Left renal cortex interstitium (tissue), 4 donors: Measurements from ENCODE around the gene RGL1. TPM values are rescaled to one million over a fixed set of nuclear protein-coding genes. Genes with fewer than 3 reads are reported as not detected.

Experiments used
- DNase-seq, 4 donors: peaks; one replicate each; pipeline ENCODE4 v3.0.0-alpha.2; 2013; ENCODE audit warnings: low read depth in 4 of 4, low spot score in 2 of 4, missing footprints in 1 of 4
- polyA plus RNA-seq, 4 donors: library from polyadenylated mRNA; unstranded; fragments of 120-200 nt; gene quantifications; one replicate each; pipeline ENCODE4 v1.2.1, GENCODE V29; 2013; ENCODE audit not compliant: insufficient read length in 4 of 4

RGL1 gene
- polyA plus RNA-seq, 4 donors, result 49.2 to 58.2 (median 51.3) TPM

DNA sequence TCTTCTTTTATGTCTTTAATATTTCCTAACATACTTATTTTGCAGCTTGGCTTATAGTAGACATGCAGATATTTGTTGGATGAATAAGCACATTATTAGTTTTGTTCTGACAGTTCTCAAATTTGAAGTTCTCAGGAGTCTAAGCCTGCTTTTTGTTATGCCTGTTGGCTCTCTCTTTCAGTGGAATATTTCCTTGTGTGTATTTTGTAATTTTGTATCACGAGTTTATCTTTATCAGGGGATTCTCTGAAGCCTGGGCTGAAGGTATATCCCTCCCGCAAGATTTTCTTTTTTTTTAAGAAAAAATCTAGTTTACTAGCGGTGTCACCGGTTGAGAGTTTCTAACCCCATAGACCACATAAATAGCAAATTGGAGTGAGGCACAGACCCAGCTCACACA lies 105.9 kb downstream of the RGL1 start:
- no peak for DNase-seq

DNA sequence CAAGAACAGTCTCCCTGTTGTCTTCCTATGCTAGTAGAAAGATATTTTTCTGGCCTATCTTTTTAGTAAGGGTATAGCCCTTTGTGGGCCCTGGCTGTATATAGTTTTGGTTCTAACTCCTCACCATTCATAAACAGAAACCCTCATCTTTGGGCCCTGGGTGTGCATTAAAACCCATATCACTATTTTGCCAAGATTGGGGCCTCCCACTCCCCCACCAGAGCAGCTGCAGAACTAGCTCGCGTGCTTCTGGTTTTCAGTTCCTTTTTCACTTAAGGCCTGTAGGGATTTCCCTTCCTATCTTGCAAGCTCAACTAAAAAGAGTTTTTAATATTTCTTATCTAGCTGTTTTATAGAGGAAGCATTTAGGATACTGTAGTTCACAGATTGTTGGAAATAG lies 106.4 kb downstream of the RGL1 start:
- no peak for DNase-seq

DNA sequence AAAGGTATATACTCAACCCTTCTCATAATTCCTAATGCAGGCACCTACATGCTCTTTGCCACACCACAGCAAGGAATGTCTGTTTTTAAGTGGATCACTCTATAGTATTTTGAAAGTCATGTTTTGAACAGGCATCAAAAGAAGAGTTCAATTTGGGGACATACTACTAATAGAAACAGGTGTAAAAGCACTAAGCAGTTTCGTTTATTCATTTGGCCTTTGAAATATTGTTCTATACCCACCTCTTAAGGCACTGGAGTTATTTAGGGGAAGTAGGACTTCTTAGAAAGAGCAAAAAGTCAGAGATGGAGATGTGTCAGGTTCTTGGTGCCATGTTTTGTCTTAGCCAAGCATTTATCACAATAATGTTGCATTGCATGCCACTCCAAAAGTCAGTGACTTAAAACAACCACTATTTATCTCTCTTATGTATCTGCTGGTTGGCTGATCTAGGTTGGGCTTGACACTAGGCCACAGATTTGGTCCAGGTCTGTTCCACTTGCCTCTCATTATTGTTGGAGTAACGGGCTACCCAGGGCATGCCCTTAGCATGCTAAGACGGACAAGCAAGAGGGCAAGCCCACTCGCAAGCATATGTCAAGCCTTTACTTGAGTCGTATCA lies 107.5 kb downstream of the RGL1 start:
- DNase-seq, result no peak

DNA sequence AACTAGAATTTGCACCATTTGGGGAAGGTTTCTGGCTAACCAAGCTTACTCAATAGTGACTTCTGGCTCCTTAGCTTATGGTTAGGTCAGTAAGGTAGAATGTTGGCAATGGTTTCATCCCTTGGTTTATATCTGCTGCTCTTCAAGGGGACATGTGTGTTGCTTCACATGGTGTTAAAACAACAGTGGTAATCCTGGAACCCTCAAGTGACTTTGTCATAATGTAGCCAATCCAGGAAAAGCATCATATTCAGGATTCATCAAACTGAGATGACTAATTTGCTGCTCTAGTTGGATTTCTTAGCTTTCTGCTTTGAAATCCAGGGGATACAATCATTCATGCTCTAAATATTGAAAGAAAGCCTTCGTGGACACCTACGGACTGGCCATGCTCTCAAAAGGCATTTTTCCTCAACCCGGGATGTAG lies 108.7 kb downstream of the RGL1 start:
- DNase-seq, result no peak

DNA sequence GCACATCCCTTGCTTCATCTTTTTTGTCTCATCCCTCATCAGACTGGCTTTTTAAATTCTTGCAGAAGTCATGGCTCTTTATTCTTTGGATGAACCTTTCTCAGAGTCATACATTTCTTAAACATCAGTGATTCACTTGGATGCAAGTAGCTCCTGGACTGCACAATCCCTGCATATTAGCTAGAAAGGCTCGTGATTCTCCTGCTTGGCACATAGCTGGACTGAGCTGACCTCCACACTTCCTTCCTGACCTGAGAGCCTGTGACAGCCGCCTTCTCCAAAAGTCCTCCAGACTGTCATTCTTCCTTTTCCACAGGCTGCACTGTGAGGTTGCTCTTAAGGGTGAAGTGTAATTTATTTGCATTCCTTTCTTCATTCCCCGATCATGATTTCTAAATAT lies 109.4 kb downstream of the RGL1 start:
- no peak for DNase-seq

DNA sequence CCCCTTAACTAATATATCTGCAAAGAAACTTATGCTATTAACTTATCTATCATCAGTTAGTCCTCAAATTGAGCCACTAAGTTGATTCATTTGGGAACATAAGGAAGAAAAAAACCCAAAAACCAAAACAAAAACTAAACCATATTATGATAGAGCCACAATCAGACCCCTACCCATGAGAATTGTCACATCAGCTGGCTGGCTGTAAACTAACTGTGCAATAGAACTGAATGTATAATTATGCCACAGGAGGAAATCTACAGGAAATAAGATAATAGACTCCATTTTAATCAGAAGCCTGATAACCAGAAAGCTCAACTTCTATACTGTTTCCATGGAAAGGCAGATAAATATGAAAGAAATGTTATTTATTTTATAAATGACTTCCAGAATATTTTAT lies 110.0 kb downstream of the RGL1 start:
- DNase-seq, result no peak

DNA sequence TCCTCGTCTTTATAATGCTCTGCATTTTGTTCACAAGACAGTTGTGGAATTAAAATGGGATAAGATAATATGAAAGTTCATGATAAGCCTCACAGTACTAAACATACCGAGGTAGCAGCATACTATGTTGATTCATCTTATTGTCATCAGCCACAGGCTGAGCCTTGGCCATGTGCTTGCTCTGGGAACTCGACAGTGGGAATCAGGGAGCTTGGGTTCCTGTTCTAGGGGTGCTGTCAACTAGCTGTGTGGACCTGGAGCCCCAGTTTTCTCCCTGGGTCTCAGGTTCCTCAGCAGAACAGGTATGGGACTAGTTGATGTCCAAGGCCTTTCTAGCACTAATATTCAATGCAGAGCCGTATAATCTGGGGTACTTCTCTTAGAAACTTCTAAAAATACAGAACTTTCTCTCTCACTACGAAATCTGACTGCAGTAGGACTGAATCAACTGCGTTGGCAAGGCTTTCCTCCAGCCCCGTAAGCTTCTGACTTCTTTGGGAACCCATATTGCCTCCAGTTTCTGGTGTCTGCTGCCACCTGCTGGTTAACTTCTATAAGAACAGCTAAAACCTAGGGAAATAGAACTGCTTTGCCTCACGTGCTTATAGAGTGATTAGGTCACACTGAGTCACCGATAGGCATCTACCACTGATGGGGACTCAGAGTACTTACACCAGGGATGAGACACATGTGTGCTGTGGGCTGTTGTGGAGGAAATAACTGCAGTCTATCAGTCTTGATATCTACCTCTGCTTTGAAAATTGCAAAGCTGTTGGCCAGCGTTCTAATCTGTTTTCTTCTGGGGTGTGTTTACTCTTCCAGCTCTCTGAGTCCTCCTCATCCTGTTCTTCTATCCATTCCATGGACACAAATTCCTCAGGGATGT lies 110.9 kb downstream of the RGL1 start:
- DNase-seq, result peak; percentile 55 to 78 (median 70)

DNA sequence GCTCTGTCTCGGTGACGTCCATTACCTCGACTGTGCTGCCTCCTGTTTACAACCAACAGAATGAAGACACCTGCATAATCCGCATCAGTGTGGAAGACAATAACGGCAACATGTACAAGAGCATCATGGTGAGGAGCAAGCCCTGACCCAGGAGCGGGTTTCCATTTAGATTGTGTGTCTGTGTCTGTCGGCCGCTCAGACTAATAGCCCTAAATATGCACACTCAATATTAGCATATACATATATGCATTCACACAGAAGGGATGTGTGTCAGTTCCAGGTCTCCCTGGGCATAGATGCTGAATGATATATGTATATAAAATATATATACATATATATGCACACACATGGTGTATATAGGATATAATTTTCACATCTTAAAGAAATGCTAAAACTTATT lies 111.7 kb downstream of the RGL1 start:
- no peak for DNase-seq

DNA sequence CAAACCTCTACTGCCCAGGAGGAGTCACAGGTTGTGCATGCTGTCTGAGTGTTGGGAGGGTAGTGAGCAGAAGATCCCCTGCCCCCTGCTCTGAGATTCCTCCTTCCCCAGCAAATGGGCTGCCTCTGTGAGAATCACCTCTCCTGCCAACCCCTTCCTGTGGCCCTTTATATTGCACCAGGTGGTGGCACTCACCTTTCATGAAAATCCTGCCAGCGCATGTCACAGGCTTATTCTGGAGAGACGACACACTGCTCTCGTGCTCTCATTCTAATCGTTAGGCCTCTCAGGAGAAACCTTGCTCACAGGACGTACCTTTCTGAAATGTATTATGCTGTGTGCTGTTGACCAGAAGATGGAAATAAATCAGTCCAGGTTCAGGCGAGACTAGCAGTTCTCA lies 113.7 kb downstream of the RGL1 start:
- no peak for DNase-seq

DNA sequence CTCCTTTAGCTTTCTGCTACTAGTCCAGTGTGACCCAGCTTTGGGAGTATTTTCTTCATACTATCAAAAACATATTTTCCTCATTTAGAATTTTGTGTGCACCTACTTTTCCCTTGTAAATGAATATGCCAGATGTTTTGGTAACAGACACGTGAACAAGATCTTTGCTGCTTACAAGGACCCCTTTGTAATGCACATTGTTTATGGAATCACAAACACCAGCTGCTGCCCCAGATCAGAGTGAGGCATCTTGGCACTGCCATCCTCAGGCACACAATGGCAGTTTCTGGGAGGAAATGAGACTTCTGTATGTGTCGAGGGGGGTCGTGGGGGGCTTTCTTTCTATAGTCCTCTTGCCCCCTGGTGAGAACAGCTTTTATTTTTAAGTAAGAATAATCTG lies 115.7 kb downstream of the RGL1 start:
- DNase-seq, result no peak

DNA sequence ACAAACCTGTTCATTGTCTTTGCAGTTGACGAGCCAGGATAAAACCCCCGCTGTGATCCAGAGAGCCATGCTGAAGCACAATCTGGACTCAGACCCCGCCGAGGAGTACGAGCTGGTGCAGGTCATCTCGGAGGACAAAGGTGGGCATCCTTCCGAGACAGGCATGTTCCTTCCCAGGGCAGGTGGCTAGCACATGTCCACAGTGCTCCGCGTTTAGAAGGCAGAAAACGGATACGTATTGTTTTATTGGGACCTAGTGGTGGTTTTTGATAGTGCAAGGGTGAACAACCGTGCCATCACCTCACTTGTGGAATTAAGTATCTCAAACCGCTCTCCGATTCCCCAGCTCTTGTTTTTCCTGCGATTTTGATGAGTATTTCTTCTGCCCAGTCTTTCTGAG lies 117.3 kb downstream of the RGL1 start:
- no peak for DNase-seq

DNA sequence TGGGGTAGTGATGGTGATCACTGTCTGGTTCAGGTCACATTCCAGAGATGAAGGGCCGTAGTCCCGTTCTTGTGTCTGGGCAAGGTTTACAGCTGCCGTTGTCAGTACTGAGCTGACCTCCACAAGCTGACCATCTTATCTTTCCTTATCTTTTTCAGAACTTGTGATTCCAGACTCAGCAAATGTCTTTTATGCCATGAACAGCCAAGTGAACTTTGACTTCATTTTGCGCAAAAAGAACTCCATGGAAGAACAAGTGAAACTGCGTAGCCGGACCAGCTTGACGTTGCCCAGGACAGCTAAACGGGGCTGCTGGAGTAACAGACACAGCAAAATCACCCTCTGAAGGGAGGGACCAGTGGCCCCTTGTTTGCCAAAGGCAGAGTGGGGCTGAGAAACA lies 121.0 kb downstream of the RGL1 start:
- DNase-seq, result no peak

DNA sequence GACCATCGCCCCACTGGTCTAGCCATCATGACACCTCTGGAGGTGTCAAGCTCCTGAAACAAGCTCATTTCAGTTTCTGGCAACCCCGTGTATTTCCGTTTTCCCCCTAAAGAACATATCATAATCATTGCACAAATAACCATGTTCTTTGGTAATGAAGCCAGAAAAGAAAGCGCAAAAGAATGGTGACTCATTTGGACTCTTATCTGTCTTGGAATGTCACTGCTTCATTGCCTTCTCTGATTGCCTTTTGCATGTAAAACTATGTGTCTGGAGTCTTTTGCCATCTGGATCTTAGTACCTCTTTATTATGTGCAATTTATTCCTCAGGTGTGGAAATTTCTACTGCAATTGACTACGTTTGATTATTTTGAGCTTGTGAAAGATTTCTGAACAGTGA lies 122.1 kb downstream of the RGL1 start:
- DNase-seq, result no peak

DNA sequence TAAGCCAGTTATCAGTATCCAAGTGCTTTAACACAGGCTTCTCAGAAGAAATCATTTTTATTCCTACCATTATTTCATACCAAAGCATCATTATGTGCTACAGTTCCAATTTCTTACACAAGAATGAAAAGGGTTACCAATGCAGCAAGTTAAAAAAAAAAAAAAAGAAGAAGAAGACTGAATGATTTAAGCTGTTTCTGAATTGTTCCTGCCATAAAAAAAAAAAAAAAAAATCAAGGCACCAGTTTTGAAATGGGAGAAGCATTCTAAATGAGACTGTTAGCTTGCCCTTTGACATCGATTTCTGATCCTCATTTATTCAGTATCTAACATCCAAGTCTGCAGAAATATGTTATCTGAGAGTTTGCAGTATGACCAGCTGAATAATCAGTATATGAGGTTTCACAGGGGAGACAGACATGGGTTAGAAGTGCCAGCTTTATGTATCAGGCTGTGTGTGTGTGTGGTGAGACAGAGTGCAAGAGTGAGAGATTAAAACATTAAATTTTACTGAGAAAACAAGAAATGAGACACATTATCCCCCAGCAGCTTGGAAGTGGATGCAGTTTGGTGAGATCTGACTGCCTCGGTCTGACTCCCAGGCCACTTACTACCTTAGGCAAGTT lies 126.8 kb downstream of the RGL1 start:
- DNase-seq, result no peak

DNA sequence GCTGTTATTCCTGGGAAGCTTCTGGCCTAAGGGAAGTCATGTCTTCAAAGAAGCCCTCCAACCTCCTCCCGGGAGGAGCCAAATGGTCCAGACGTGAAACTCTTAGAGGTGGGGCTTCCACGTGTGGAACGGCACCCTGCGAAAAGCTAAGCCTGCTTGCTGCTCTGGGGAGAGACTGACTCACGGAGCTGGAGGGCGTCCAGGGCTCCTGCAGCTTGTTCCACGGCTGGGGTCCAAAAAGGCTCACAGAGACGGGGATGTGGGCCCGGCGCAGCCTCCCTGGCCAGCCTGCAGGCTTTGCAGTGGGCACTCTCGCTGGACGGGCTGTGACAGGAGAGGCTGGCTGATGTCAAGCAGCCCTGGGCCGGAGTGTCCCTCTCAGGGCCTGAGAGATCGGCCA lies 127.5 kb downstream of the RGL1 start:
- DNase-seq, result no peak

DNA sequence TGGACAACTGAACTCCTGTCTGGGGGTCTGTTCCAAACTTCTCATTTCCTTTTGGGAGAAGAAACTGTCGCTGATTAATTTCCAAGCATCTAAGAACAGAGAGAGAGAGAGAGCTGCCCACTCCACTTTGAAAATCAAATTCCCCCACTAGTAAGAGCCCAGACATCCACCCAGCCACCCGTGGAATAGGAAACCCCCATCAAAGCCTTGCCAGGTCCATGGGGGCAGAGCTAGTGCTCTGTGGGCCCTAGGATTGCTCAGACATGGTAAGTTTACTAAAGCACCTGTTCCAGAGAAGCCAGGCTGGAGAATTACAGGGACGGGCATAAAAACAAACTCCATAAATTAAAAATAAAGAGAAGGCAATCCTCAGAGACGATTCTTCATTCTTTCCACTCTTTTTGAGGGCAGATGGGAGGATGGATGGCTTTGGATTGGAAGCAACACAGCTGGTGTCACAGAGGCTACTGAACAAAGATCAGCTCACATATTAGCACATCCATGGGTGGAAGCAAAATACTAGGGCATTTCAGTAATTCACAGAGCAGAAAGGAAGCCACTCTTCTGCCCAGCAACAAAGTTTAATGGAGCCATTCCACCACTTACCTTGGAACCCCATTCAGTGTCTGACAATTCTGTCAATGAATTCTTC lies 128.7 kb downstream of the RGL1 start:
- DNase-seq, result no peak

DNA sequence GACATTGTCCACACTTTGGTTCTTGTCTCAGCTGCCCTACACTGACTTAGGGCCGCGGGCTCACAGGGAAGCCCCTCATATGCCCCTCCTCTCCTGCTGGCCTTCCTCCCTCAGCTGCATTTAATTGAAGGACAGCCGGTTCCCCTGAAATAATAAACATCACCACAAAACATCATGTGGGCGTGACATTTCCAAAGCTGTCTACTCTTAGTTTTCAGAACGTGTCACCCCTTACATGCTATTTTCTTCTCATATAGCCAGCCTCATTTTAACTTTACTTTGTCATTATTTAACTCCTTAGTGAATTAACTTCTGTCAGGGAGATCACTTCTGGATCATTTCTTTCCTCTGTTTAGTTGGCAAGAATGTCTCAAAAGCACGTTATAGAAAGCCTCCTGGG lies 129.4 kb downstream of the RGL1 start:
- DNase-seq, result no peak

DNA sequence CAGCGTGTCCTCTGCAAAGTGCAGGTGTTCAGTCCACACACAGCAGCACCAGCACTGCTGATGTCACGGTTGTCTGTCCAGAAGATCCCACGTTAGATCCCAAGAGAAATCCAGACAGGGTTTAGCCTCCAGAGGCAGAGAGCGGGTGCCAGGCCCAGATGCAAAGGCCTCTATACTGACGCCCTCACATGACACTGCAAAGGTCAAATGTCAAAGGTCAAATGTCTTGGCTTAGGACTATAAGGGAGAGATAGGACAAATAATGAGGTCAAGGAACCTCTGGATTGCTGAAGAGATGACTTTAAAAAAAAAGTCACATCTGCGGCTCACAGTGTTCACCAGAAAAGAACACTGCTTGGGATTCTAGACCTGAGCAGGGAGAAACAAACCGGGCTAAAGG lies 131.1 kb downstream of the RGL1 start:
- no peak for DNase-seq

DNA sequence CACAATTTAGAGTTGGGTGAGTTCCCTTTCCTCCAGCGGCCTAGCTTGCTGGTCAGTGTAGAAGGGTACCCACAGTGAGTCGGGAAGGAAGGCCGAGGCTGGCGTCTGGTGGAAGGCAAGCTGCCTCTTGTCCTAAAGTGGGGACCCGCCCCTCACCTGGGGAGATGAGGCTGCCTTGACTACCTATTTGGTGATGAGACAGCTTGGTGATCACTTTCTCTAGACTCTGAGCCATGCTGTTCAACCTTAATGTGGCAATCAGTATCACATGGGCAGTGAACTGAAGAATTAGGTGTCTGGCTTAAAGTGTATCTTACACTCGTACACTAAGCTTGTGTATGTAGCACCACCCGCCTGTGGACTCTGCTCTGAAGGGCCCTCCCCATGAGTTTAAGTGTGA lies 131.9 kb downstream of the RGL1 start:
- DNase-seq, result no peak

DNA sequence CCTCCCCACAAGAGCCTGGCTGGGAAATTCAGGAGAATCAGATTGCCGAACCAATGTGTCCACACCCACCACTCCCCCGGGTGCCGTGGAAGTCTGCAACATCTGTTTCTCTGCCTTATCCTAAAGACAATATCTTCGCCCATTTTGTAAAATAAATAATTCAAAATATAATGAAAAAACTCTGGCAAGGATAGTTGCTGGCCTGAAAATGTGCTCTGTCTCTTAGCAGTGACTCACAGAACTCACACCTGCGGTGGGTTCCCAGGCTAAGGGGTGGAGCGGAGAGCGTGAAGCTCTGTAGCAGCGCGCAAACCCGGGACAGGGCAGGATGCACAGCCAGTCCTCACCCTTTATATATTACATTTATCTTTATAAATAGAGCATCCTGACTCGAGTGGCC lies 132.7 kb downstream of the RGL1 start:
- no peak for DNase-seq

DNA sequence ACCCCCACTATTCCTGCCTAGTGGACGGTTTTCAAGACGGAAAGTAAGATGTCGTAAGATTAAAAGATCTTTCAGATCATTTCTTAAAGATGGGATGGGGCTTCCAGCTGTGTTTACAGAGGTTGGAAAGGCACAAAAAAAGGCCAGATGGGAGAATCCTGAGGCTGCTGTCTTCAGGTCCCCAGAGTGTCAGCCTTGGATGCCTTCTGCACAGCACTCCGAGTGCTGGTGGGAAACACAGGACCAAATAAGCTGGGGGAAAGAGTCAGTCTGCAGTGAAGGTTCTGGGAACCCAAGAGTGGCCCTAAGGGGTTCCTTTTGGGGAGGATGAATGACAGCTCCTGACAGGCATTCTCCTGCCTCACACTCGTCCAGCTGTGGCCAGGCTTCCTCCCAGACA lies 136.1 kb downstream of the RGL1 start:
- no peak for DNase-seq
